GM12891 (cell line): ENCODE results near the gene NHERF1.
A peak's percentile ranks its signal among the peaks of the same experiment; 100 is the strongest.

Source experiments
- DNase-seq: peaks from one replicate; pipeline ENCODE4 v3.0.0; 2011; ENCODE audit warnings: low spot score; ENCODE audit not compliant: insufficient read length
- FAIRE-seq: peaks from 2 replicates; lab custom pipeline; 2011; peaks lifted over from hg19 to GRCh38; lab: Jason Lieb, UNC
- PAX5 ChIP-seq: IDR thresholded peaks from 2 replicates; pipeline ENCODE4 v1.6.1; 2011; ENCODE audit warnings: low read length, moderate library complexity, mild to moderate bottlenecking; ENCODE audit not compliant: insufficient read depth, severe bottlenecking
- POLR2A ChIP-seq: IDR thresholded peaks from 2 replicates; pipeline ENCODE4 v1.6.1; 2011; ENCODE audit warnings: low read depth, low read length, control low read depth
- POLR2AphosphoS5 ChIP-seq: IDR thresholded peaks from 2 replicates; pipeline ENCODE4 v1.6.1; 2011; ENCODE audit warnings: low read depth, low read length, control low read depth
- POU2F2 ChIP-seq: IDR thresholded peaks from 2 replicates; pipeline ENCODE4 v1.6.1; 2011; ENCODE audit warnings: low read depth, mild to moderate bottlenecking, control low read depth, low read length, moderate library complexity
- SPI1 ChIP-seq: IDR thresholded peaks from 2 replicates; pipeline ENCODE4 v1.6.1; 2011; ENCODE audit warnings: low read depth, low read length, control low read depth
- TAF1 ChIP-seq: IDR thresholded peaks from 2 replicates; pipeline ENCODE4 v1.6.1; 2011; ENCODE audit warnings: low read depth, low read length, control low read depth

The NHERF1 gene

GRCh38 chr17:74732042-74732867 lies 16.2 kb upstream of the NHERF1 start:
- no peak for DNase-seq
- peak; percentile 87 for FAIRE-seq
- TF ChIP-seq POLR2AphosphoS5 (no peak), PAX5 (no peak), SPI1 (no peak), POLR2A (no peak), POU2F2 (no peak), TAF1 (no peak)

GRCh38 chr17:74733365-74734122 lies 14.9 kb upstream of the NHERF1 start:
- FAIRE-seq (peak; percentile 97), DNase-seq (no peak)
- TF ChIP-seq TAF1 = no peak

GRCh38 chr17:74734256-74734655 lies 14.2 kb upstream of the NHERF1 start:
- no peak for DNase-seq
- FAIRE-seq = no peak
- TF ChIP-seq TAF1 = no peak
- TF ChIP-seq POU2F2 = no peak
- no peak for TF ChIP-seq POLR2AphosphoS5
- no peak for TF ChIP-seq PAX5
- TF ChIP-seq POLR2A = no peak
- no peak for TF ChIP-seq SPI1

- TF ChIP-seq PAX5 = no peak
- TF ChIP-seq SPI1 = peak; percentile 70
- no peak for TF ChIP-seq POLR2AphosphoS5
- no peak for TF ChIP-seq TAF1
- no peak for TF ChIP-seq POLR2A
- DNase-seq = no peak
- peak; percentile 61 for FAIRE-seq
These were observed 11.7 kb upstream of the NHERF1 start, which contains the start of gene RAB37 for GRCh38 chr17:74736513-74737298. RAB37 (plus strand) TSS chr17:74737256; CDS start chr17:74737273, 17 bp downstream.

- FAIRE-seq (peak; percentile 73), DNase-seq (no peak)
- TF ChIP-seq POLR2AphosphoS5 (no peak), PAX5 (no peak), POLR2A (no peak), SPI1 (no peak), POU2F2 (no peak), TAF1 (no peak)
These were observed 11.0 kb upstream of the NHERF1 start for GRCh38 chr17:74737299-74738050.

- DNase-seq = no peak
- peak; percentile 94 for FAIRE-seq
- TF ChIP-seq POLR2AphosphoS5 (no peak), TAF1 (peak; percentile 60; the same call in 1 of the 2 replicates), POLR2A (peak; percentile 48; the same call in 1 of the 2 replicates), PAX5 (no peak), POU2F2 (peak; percentile 47; the same call in 1 of the 2 replicates)
These were observed 10.1 kb upstream of the NHERF1 start for GRCh38 chr17:74738051-74738996.

GRCh38 chr17:74739227-74739831 lies 9.1 kb upstream of the NHERF1 start:
- FAIRE-seq = no peak

GRCh38 chr17:74740173-74740572 lies 8.3 kb upstream of the NHERF1 start:
- DNase-seq (no peak), FAIRE-seq (no peak)
- no peak for TF ChIP-seq PAX5
- TF ChIP-seq SPI1 = no peak
- no peak for TF ChIP-seq TAF1
- TF ChIP-seq POLR2A = no peak
- no peak for TF ChIP-seq POLR2AphosphoS5
- TF ChIP-seq POU2F2 = no peak

More at GRCh38 chr17:74739227-74739831, 9.1 kb upstream of the NHERF1 start:
- TF ChIP-seq POLR2AphosphoS5 (no peak), POLR2A (no peak), SPI1 (no peak), POU2F2 (no peak), PAX5 (no peak), TAF1 (no peak)
- DNase-seq = no peak
